ENCODE measurements around the gene NPR3.
"Not testable (repeated sequence)": the region's sequence is repeated elsewhere in the genome, so short reads cannot be mapped to it uniquely, and the experiment has no call there.

Gene NPR3

GRCh38 chr5:32790411-32790951 lies 79.4 kb downstream of the NPR3 start:
- DNase-seq = no peak
- no peak for TF ChIP-seq CTCF (IDR thresholded peaks at IDR 0.05)
- H3K9me3 Mint-ChIP-seq = no peaks in the 10 kb centered on the region
- no peaks in the 10 kb centered on the region for H3K36me3 Mint-ChIP-seq (ENCODE audit: low read depth)
- H3K27ac Mint-ChIP-seq = no peak overlapping the region
- H3K4me3 Mint-ChIP-seq = no peak overlapping the region
- H3K4me1 Mint-ChIP-seq = peaks cover 12% of the 10 kb centered on the region
- H3K27me3 Mint-ChIP-seq (ENCODE audit: low read depth, poor library complexity) = peaks cover 11% of the 10 kb centered on the region

- TF ChIP-seq CTCF (IDR thresholded peaks at IDR 0.05) = no peak
- Mint-ChIP-seq H3K4me1 (peaks cover 4% of the 10 kb centered on the region), H3K9me3 (no peaks in the 10 kb centered on the region), H3K36me3 (ENCODE audit: low read depth) (no peaks in the 10 kb centered on the region), H3K4me3 (no peak overlapping the region), H3K27me3 (ENCODE audit: low read depth, poor library complexity) (peaks cover 11% of the 10 kb centered on the region), H3K27ac (no peak overlapping the region)
- no peak for DNase-seq
Observed at GRCh38 chr5:32791536-32792243, 80.6 kb downstream of the NPR3 start.

GRCh38 chr5:32794086-32794485 lies 83.0 kb downstream of the NPR3 start:
- Mint-ChIP-seq H3K4me3 (no peak overlapping the region), H3K27ac (no peak overlapping the region), H3K36me3 (ENCODE audit: low read depth) (no peaks in the 10 kb centered on the region), H3K27me3 (ENCODE audit: low read depth, poor library complexity) (peaks cover 12% of the 10 kb centered on the region), H3K9me3 (peaks cover 2% of the 10 kb centered on the region), H3K4me1 (no peaks in the 10 kb centered on the region)
- no peak for TF ChIP-seq CTCF (IDR thresholded peaks at IDR 0.05)
- DNase-seq = no peak

GRCh38 chr5:32802764-32803163 lies 91.6 kb downstream of the NPR3 start:
- peaks cover 8% of the 10 kb centered on the region for H3K27me3 Mint-ChIP-seq (ENCODE audit: low read depth, poor library complexity)
- no peak overlapping the region for H3K4me3 Mint-ChIP-seq
- no peaks in the 10 kb centered on the region for H3K36me3 Mint-ChIP-seq (ENCODE audit: low read depth)
- DNase-seq = no peak
- peaks cover 27% of the 10 kb centered on the region for H3K9me3 Mint-ChIP-seq
- H3K4me1 Mint-ChIP-seq = peaks cover 6% of the 10 kb centered on the region
- no peak overlapping the region for H3K27ac Mint-ChIP-seq
- TF ChIP-seq CTCF (IDR thresholded peaks at IDR 0.05) = no peak

- no peak overlapping the region for H3K4me3 Mint-ChIP-seq
- H3K4me1 Mint-ChIP-seq = peaks cover 12% of the 10 kb centered on the region
- H3K9me3 Mint-ChIP-seq = peaks cover 32% of the 10 kb centered on the region
- no peak overlapping the region for H3K27ac Mint-ChIP-seq
- peaks cover 4% of the 10 kb centered on the region for H3K27me3 Mint-ChIP-seq (ENCODE audit: low read depth, poor library complexity)
- DNase-seq = no peak
- no peaks in the 10 kb centered on the region for H3K36me3 Mint-ChIP-seq (ENCODE audit: low read depth)
- no peak for TF ChIP-seq CTCF (IDR thresholded peaks at IDR 0.05)
Observed at GRCh38 chr5:32803656-32804055, 92.5 kb downstream of the NPR3 start.

- H3K36me3 Mint-ChIP-seq (ENCODE audit: low read depth); H3K27me3 Mint-ChIP-seq (ENCODE audit: low read depth, poor library complexity); H3K27ac Mint-ChIP-seq; H3K4me3 Mint-ChIP-seq; DNase-seq: not testable (repeated sequence)
- Mint-ChIP-seq H3K9me3 (peaks cover 17% of the 10 kb centered on the region), H3K4me1 (peaks cover 13% of the 10 kb centered on the region)
Observed at GRCh38 chr5:32805462-32805861, 94.3 kb downstream of the NPR3 start.
